OCI-LY1 (cell line): ENCODE measurements around the gene PSME4.

ENCODE experiments used
- H2AFZ ChIP-seq: fragments of 200-600 bp; sonication (generic), shearing (Covaris generic); 2 replicates; pipeline ENCODE4 v1.6.0; 2014; ENCODE audit warnings: antibody characterized with exemption, mild to moderate bottlenecking, low read length
- H3F3A ChIP-seq: fragments of 200-600 bp; sonication (generic), shearing (Covaris generic); 2 replicates; pipeline ENCODE4 v1.6.0; 2014; ENCODE audit warnings: mild to moderate bottlenecking, antibody characterized with exemption, low read length, moderate library complexity; ENCODE audit not compliant: insufficient read depth
- H3K27ac ChIP-seq: fragments of 200-600 bp; sonication (generic); 2 replicates; pipeline ENCODE4 v1.5.1; 2014; ENCODE audit warnings: low read length, mixed run types, mild to moderate bottlenecking, low read depth; ENCODE audit not compliant: poor library complexity, severe bottlenecking
- H3K27me3 ChIP-seq: fragments of 200-600 bp; sonication (generic); 2 replicates; pipeline ENCODE4 v1.6.0; 2014; ENCODE audit warnings: antibody characterized with exemption, mild to moderate bottlenecking, low read length, moderate library complexity; ENCODE audit not compliant: insufficient read depth
- H3K36me3 ChIP-seq: fragments of 200-600 bp; sonication (generic); 2 replicates; pipeline ENCODE4 v1.6.1; 2014; ENCODE audit warnings: mild to moderate bottlenecking, antibody characterized with exemption, low read length, moderate library complexity, mixed read lengths; ENCODE audit not compliant: insufficient read depth
- H3K4me1 ChIP-seq: fragments of 200-600 bp; sonication (generic); 2 replicates; pipeline ENCODE4 v1.5.1; 2014; ENCODE audit warnings: mild to moderate bottlenecking, low read length, moderate library complexity; ENCODE audit not compliant: insufficient read depth, severe bottlenecking
- H3K4me2 ChIP-seq: fragments of 200-600 bp; sonication (generic), shearing (Covaris generic); 2 replicates; pipeline ENCODE4 v1.6.1; 2014; ENCODE audit warnings: low read length
- H3K4me3 ChIP-seq: fragments of 200-600 bp; sonication (generic); 2 replicates; pipeline ENCODE4 v1.5.1; 2014; ENCODE audit warnings: low read length, low read depth, mild to moderate bottlenecking, mixed read lengths; ENCODE audit not compliant: poor library complexity, severe bottlenecking
- H3K79me2 ChIP-seq: fragments of 200-600 bp; shearing (Covaris generic); 2 replicates; pipeline ENCODE4 v1.6.1; 2016; ENCODE audit warnings: mixed run types, low read length, mixed read lengths; ENCODE audit not compliant: insufficient read depth
- H3K9ac ChIP-seq: fragments of 200-600 bp; sonication (generic), shearing (Covaris generic); 2 replicates; pipeline ENCODE4 v1.6.1; 2014; ENCODE audit warnings: mild to moderate bottlenecking, low read length, mixed read lengths
- H3K9me2 ChIP-seq: fragments of 200-600 bp; sonication (generic), shearing (Covaris generic); 2 replicates; pipeline ENCODE4 v1.6.1; 2014; ENCODE audit warnings: low read depth, mild to moderate bottlenecking, low read length, mixed read lengths
- H3K9me3 ChIP-seq: fragments of 200-600 bp; shearing (Covaris generic); 2 replicates; pipeline ENCODE4 v1.6.1; 2014; ENCODE audit warnings: low read length, mixed read lengths
- H4K20me1 ChIP-seq: fragments of 200-600 bp; sonication (generic), shearing (Covaris generic); 2 replicates; pipeline ENCODE4 v1.6.0; 2016; ENCODE audit warnings: mild to moderate bottlenecking, low read length; ENCODE audit not compliant: insufficient read depth
- EZH2 ChIP-seq: fragments of 200-600 bp; sonication (generic), shearing (Covaris generic); IDR thresholded peaks from 2 replicates; pipeline ENCODE4 v1.8.0; 2017; ENCODE audit warnings: borderline replicate concordance, mixed run types, mild to moderate bottlenecking, antibody characterized with exemption, low read length, moderate library complexity, mixed read lengths
- TF ChIP-seq, protein P1 (sequence below): fragments of 200-600 bp; sonication (generic), shearing (Covaris generic); IDR thresholded peaks from 2 replicates; pipeline ENCODE4 v1.5.1; 2017; ENCODE audit warnings: mild to moderate bottlenecking, antibody characterized with exemption, low read length, moderate library complexity, mixed read lengths

The PSME4 gene

DNA sequence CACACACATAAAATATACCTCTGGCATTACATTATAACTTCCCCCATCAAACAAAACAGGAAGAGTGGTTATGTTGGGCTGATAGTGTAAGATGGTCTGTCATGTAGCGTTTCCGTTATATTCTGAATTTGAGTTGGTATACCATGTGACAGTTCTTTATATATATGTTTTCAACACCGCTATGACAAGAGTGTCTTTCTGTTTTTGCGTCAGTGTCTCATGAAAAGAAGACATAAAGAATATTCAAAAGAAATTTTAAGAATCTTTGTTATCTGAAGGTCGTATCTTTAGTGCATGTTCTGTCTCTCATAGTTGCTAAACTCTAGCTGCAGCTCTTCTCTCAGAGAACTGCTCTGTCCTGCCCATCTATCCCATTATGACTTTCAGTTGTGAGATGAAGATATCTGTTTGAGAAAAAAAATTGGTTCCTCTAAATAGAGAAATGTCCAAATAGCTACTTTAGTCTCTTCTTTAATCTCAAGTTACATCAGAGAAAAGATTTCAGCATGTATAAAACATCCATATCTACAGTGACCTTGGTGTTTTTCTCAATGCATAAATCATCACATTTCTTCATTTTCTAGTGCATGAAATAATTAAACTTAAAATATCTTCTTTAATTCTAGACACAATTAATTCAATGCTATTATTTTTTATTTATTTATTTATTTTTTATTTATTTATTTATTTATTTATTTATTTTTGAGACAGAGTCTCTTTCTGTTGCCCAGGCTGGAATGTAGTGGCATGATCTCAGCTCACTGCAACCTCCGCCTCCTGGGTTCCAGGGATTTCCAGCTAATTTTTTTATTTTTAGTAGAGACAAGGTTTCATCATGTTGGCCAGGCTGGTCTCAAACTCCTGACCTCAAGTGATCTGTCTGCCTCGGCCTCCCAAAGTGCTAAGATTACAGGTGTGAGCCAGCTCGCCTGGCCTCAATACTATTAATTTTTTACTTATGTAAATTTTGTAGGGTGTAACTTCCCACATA is 24.3 kb upstream of the PSME4 start:
- TF ChIP-seq EZH2 = no peak
- TF ChIP-seq, protein P1, sequence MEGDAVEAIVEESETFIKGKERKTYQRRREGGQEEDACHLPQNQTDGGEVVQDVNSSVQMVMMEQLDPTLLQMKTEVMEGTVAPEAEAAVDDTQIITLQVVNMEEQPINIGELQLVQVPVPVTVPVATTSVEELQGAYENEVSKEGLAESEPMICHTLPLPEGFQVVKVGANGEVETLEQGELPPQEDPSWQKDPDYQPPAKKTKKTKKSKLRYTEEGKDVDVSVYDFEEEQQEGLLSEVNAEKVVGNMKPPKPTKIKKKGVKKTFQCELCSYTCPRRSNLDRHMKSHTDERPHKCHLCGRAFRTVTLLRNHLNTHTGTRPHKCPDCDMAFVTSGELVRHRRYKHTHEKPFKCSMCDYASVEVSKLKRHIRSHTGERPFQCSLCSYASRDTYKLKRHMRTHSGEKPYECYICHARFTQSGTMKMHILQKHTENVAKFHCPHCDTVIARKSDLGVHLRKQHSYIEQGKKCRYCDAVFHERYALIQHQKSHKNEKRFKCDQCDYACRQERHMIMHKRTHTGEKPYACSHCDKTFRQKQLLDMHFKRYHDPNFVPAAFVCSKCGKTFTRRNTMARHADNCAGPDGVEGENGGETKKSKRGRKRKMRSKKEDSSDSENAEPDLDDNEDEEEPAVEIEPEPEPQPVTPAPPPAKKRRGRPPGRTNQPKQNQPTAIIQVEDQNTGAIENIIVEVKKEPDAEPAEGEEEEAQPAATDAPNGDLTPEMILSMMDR = no peak
- peak overlapping the region; percentile 84 for H3K27ac ChIP-seq
- H3K4me2 ChIP-seq = peak overlapping the region; percentile 51
- no peaks in the 10 kb centered on the region for H3K9me2 ChIP-seq
- H3K4me1 ChIP-seq = peaks cover 30% of the 10 kb centered on the region
- peak overlapping the region; percentile 28 for H3K4me3 ChIP-seq
- no peaks in the 10 kb centered on the region for H3K79me2 ChIP-seq
- H2AFZ ChIP-seq = no peak overlapping the region
- no peaks in the 10 kb centered on the region for H3K9me3 ChIP-seq
- no peaks in the 10 kb centered on the region for H3F3A ChIP-seq
- H3K9ac ChIP-seq = peak overlapping the region; percentile 15; the same call in 1 of the 2 replicates
- H3K36me3 ChIP-seq = no peaks in the 10 kb centered on the region; the same call in 1 of the 2 replicates
- no peaks in the 10 kb centered on the region for H4K20me1 ChIP-seq
- no peaks in the 10 kb centered on the region for H3K27me3 ChIP-seq

DNA sequence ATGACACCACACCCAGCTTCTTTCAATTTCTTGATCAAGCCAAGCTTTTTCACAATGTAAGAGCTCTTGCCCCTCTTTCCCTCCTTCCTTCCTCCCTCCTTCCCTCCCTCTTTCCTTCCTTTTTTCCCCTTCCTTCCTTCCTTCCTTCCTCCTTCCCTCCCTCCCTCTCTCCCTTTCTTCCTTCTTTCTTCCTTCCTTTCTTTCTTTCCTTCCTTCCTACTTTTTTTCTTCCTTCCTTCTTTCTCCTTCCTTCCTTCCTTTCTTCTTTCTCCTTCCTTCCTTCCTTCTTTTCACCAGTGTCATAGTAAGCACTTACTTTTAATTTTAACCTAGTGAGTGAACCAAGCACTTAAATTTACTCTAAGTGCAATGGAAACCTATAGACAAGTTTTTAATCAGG is 21.2 kb upstream of the PSME4 start:
- no peaks in the 10 kb centered on the region for H4K20me1 ChIP-seq
- H3K9me2 ChIP-seq = no peaks in the 10 kb centered on the region
- H3K27me3 ChIP-seq = no peaks in the 10 kb centered on the region
- TF ChIP-seq EZH2 = no peak
- TF ChIP-seq, protein P1 = no peak
- no peak overlapping the region for H2AFZ ChIP-seq
- H3K4me2 ChIP-seq = no peak overlapping the region
- no peak overlapping the region for H3K9ac ChIP-seq
- no peaks in the 10 kb centered on the region; the same call in 1 of the 2 replicates for H3F3A ChIP-seq
- no peak overlapping the region for H3K4me3 ChIP-seq
- H3K79me2 ChIP-seq = no peaks in the 10 kb centered on the region
- H3K4me1 ChIP-seq = peaks cover 24% of the 10 kb centered on the region
- H3K27ac ChIP-seq = no peak overlapping the region
- H3K9me3 ChIP-seq = no peaks in the 10 kb centered on the region
- no peaks in the 10 kb centered on the region; the same call in 1 of the 2 replicates for H3K36me3 ChIP-seq

DNA sequence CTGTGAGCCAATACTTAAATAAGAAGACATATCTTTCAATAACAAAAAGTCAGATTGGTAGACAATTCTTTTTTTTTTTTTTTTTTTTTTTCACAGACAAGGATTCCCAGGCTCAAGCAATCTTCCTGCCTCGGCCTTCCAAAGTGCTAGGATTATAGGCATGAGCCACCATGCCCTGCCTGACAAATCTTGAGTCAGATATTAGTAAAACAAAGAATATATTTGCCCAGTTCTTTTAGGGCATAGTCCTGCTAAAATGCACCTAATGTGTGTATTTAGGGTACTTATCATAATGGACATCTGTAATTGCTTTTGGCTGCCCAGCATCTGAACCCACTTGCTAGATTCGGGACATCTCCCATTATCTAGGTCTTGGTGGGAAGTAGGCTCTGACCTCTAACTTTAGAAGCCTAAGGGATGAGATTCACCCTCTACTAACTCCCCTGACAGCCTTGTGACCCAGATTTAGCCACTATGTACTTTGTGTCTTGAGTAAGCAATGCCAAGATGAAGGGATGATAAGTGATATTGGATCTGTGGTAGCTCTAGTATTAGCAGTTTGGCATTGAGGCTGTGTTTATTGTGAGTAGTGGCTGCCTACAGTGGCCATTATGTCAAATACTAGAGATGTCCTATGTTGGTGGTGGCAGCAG is 18.5 kb upstream of the PSME4 start:
- H3K4me3 ChIP-seq = no peak overlapping the region
- TF ChIP-seq, protein P1 = no peak
- TF ChIP-seq EZH2 = no peak
- H3K27ac ChIP-seq = no peak overlapping the region
- H3K4me2 ChIP-seq = no peak overlapping the region
- H3F3A ChIP-seq = no peaks in the 10 kb centered on the region; the same call in 1 of the 2 replicates
- H3K9me2 ChIP-seq = no peaks in the 10 kb centered on the region
- H3K9me3 ChIP-seq = no peaks in the 10 kb centered on the region
- H3K27me3 ChIP-seq = no peaks in the 10 kb centered on the region
- no peaks in the 10 kb centered on the region for H4K20me1 ChIP-seq
- H3K4me1 ChIP-seq = peaks cover 16% of the 10 kb centered on the region
- H3K9ac ChIP-seq = no peak overlapping the region
- H3K36me3 ChIP-seq = no peaks in the 10 kb centered on the region; the same call in 1 of the 2 replicates
- H2AFZ ChIP-seq = no peak overlapping the region
- H3K79me2 ChIP-seq = no peaks in the 10 kb centered on the region
